Endodermal cell (in vitro differentiated cells): ENCODE measurements around the gene CD58. TPM values are rescaled to one million over a fixed set of nuclear protein-coding genes. Genes with fewer than 3 reads are reported as not detected.

Experiments used
- DNase-seq: peaks from one replicate; pipeline ENCODE4 v3.0.0-alpha.2; 2017
- H3K27ac ChIP-seq: 2 replicates; pipeline ENCODE4 v1.5.1; 2013; ENCODE audit warnings: mild to moderate bottlenecking, low read depth, low read length, moderate library complexity
- H3K27me3 ChIP-seq: 2 replicates; pipeline ENCODE4 v1.6.1; 2013; ENCODE audit warnings: mild to moderate bottlenecking, low read length, moderate library complexity; ENCODE audit not compliant: insufficient read depth, control insufficient read depth, poor library complexity, severe bottlenecking
- H3K36me3 ChIP-seq: 2 replicates; pipeline ENCODE4 v1.7.0; 2013; ENCODE audit warnings: mild to moderate bottlenecking, low read length, moderate library complexity; ENCODE audit not compliant: control insufficient read depth, insufficient read depth
- H3K4me1 ChIP-seq: one replicate; pipeline ENCODE4 v1.7.0; 2013; ENCODE audit warnings: low read length; ENCODE audit not compliant: control insufficient read depth, insufficient read depth
- H3K4me3 ChIP-seq: 2 replicates; pipeline ENCODE4 v1.5.1; 2013; ENCODE audit warnings: mild to moderate bottlenecking, low read length, moderate library complexity
- H3K9ac ChIP-seq: 2 replicates; pipeline ENCODE4 v1.6.1; 2013; ENCODE audit warnings: mild to moderate bottlenecking, low read length, moderate library complexity; ENCODE audit not compliant: poor library complexity, severe bottlenecking; ENCODE audit errors: extremely low read depth
- H3K9me3 ChIP-seq: 2 replicates; pipeline ENCODE4 v1.6.1; 2013; ENCODE audit warnings: mild to moderate bottlenecking, low read length, moderate library complexity; ENCODE audit not compliant: control insufficient read depth
- H3K27ac Mint-ChIP-seq: 2 replicates; pipeline ENCODE4 v1.8.0; 2020; ENCODE audit warnings: mixed read lengths
- H3K27me3 Mint-ChIP-seq: 2 replicates; pipeline ENCODE4 v1.8.0; 2021; ENCODE audit warnings: mild to moderate bottlenecking, mixed read lengths; ENCODE audit not compliant: insufficient read depth
- H3K36me3 Mint-ChIP-seq: 2 replicates; pipeline ENCODE4 v1.8.0; 2020; ENCODE audit warnings: low read depth, mixed read lengths
- H3K4me1 Mint-ChIP-seq: 2 replicates; pipeline ENCODE4 v1.8.0; 2020; ENCODE audit warnings: mixed read lengths
- H3K4me3 Mint-ChIP-seq: 2 replicates; pipeline ENCODE4 v1.8.0; 2020; ENCODE audit warnings: mild to moderate bottlenecking, moderate library complexity, mixed read lengths
- H3K9me3 Mint-ChIP-seq: 2 replicates; pipeline ENCODE4 v1.8.0; 2020; ENCODE audit warnings: mild to moderate bottlenecking, mixed read lengths
- CTCF ChIP-seq: fragments of 200-600 bp; sonication (generic); conservative IDR thresholded peaks from 2 replicates; pipeline ENCODE4 v1.5.0; 2021; ENCODE audit warnings: antibody characterized with exemption, mild to moderate bottlenecking
- WGBS, 2 experiments: methylation state at CpG; one replicate each; pipeline versions ENCODE4 v1.1.5 to v1.1.7; 2013; ENCODE audit warnings: missing lambda C conversion rate in 2 of 2, mixed read lengths in 1 of 2; ENCODE audit not compliant: insufficient coverage in 1 of 2, insufficient read length in 1 of 2; 5-methylcytosine and 5-hydroxymethylcytosine counted together
- total RNA-seq, 2 donors: library from RNA; stranded (reverse); fragmentation: NEBNext Ultra II Directional in 1 of 2; extraction: Animal tissue kit (Norgen Biotek cat#: 25700) in 1 of 2; gene quantifications; 2 replicates in 1 of 2; 3 replicates in 1 of 2; pipeline ENCODE4 v1.2.1, GENCODE V29; 2021

The CD58 gene
- total RNA-seq, 2 donors from 2014 or later, result 4.6 to 5.9 TPM

- Mint-ChIP-seq H3K27me3 (no peaks in the 10 kb centered on the region), H3K9me3 (no peaks in the 10 kb centered on the region), H3K36me3 (peaks cover 27% of the 10 kb centered on the region), H3K4me1 (no peaks in the 10 kb centered on the region), H3K4me3 (no peak overlapping the region), H3K27ac (no peak overlapping the region)
- Histone ChIP-seq H3K4me1 (no peaks in the 10 kb centered on the region), H3K27me3 (no peaks in the 10 kb centered on the region), H3K36me3 (no peaks in the 10 kb centered on the region), H3K9me3 (no peaks in the 10 kb centered on the region), H3K4me3 (no peak overlapping the region), H3K27ac (no peak overlapping the region), H3K9ac (no peak overlapping the region)
- no peak for DNase-seq
- 93 to 100% methylated on average over 1 to 3 of the region's 3 CpGs for WGBS, 2 experiments
- no peak for TF ChIP-seq CTCF
Observed at GRCh38 chr1:116581323-116581885, 10.6 kb upstream of the CD58 start.

- H3K9me3 Mint-ChIP-seq, result no peaks in the 10 kb centered on the region
- no peak overlapping the region for H3K27ac Mint-ChIP-seq
- H3K27ac ChIP-seq, result no peak overlapping the region
- 93% methylated on average over 7 of the region's 7 CpGs for WGBS, 2 experiments
- no peaks in the 10 kb centered on the region for H3K9me3 ChIP-seq
- no peak overlapping the region for H3K9ac ChIP-seq
- peaks cover 25% of the 10 kb centered on the region for H3K36me3 Mint-ChIP-seq
- no peaks in the 10 kb centered on the region for H3K4me1 ChIP-seq
- H3K27me3 Mint-ChIP-seq, result no peaks in the 10 kb centered on the region
- H3K4me3 Mint-ChIP-seq, result no peak overlapping the region
- DNase-seq, result no peak
- H3K4me1 Mint-ChIP-seq, result peaks cover 1% of the 10 kb centered on the region
- no peaks in the 10 kb centered on the region for H3K27me3 ChIP-seq
- H3K36me3 ChIP-seq, result no peaks in the 10 kb centered on the region
- H3K4me3 ChIP-seq, result no peak overlapping the region
- no peak for TF ChIP-seq CTCF
Observed at GRCh38 chr1:116580446-116581322, 9.9 kb upstream of the CD58 start.

GRCh38 chr1:116579259-116579875 is 8.5 kb upstream of the CD58 start:
- Mint-ChIP-seq H3K9me3 (no peaks in the 10 kb centered on the region), H3K27ac (no peak overlapping the region), H3K4me1 (peaks cover 3% of the 10 kb centered on the region), H3K27me3 (no peaks in the 10 kb centered on the region), H3K36me3 (peaks cover 18% of the 10 kb centered on the region), H3K4me3 (no peak overlapping the region)
- TF ChIP-seq CTCF, result no peak
- no peaks in the 10 kb centered on the region for H3K9me3 ChIP-seq
- H3K27me3 ChIP-seq, result no peaks in the 10 kb centered on the region
- 89 to 96% methylated on average over 7 to 21 of the region's 21 CpGs for WGBS, 2 experiments
- H3K9ac ChIP-seq, result no peak overlapping the region
- DNase-seq, result no peak
- no peaks in the 10 kb centered on the region for H3K36me3 ChIP-seq
- H3K4me3 ChIP-seq, result no peak overlapping the region
- H3K4me1 ChIP-seq, result peaks cover 7% of the 10 kb centered on the region
- no peak overlapping the region for H3K27ac ChIP-seq
